ENCODE measurements around the gene CD84.

CD84 gene

GRCh38 chr1:160625725-160626498 lies 46.6 kb upstream of the CD84 start:
- H2BK12ac ChIP-seq (ENCODE audit: low read length) = no peak overlapping the region
- H3K18ac ChIP-seq (ENCODE audit: low read length) = no peak overlapping the region
- H2BK5ac ChIP-seq (ENCODE audit: low read depth, low read length, poor library complexity) = no peak overlapping the region
- no peak overlapping the region for H3K4me2 ChIP-seq (ENCODE audit: low read length)
- H4K12ac ChIP-seq (ENCODE audit: low read depth, low read length) = no peak overlapping the region
- no peak overlapping the region for H2AFZ ChIP-seq (ENCODE audit: insufficient read depth, low read length, poor library complexity)
- no peak overlapping the region for H2BK120ac ChIP-seq (ENCODE audit: insufficient read depth, low read length, poor library complexity)
- DNase-seq = no peak
- no peaks in the 10 kb centered on the region for H3K36me3 ChIP-seq (ENCODE audit: control insufficient read depth in 1 of 2, insufficient read depth in 2 of 2, low read length in 2 of 2)
- no peak overlapping the region for H3K27ac ChIP-seq (ENCODE audit: low read depth, low read length)
- no peak overlapping the region for H3K4ac ChIP-seq (ENCODE audit: low read depth, low read length)
- no peak overlapping the region for H3K14ac ChIP-seq (ENCODE audit: low read length)
- no peak overlapping the region for H4K8ac ChIP-seq (ENCODE audit: low read depth, low read length)
- peaks cover 11% of the 10 kb centered on the region for H3K79me1 ChIP-seq (ENCODE audit: low read length)
- no peak overlapping the region for H3K9ac ChIP-seq (ENCODE audit: low read length)
- peaks cover 12 to 23% of the 10 kb centered on the region in 2 experiments for H3K4me1 ChIP-seq (ENCODE audit: control insufficient read depth in 1 of 2, insufficient read depth in 2 of 2, low read length in 2 of 2)
- no peaks in the 10 kb centered on the region for H3K27me3 ChIP-seq (ENCODE audit: insufficient read depth, low read length)
- no peaks in the 10 kb centered on the region for H3K79me2 ChIP-seq (ENCODE audit: control insufficient read depth, insufficient read depth, low read length, poor library complexity)
- no peak overlapping the region for H3K4me3 ChIP-seq (ENCODE audit: low read depth, low read length)
- no peak overlapping the region for H4K91ac ChIP-seq (ENCODE audit: low read depth, low read length)
- WGBS (ENCODE audit: extremely low coverage, insufficient coverage, insufficient read length) = no CpG with 5 or more reads among the region's 10 CpGs
- no peak overlapping the region for H2AK5ac ChIP-seq (ENCODE audit: low read length)
- H3K23ac ChIP-seq (ENCODE audit: low read length) = no peak overlapping the region
- peaks cover 2% of the 10 kb centered on the region for H3K9me3 ChIP-seq (ENCODE audit: insufficient read depth, low read depth, low read length)

- Histone ChIP-seq H3K23ac (ENCODE audit: low read length) (no peak overlapping the region), H3K79me1 (ENCODE audit: low read length) (peaks cover 11% of the 10 kb centered on the region), H3K36me3 (ENCODE audit: control insufficient read depth in 1 of 2, insufficient read depth in 2 of 2, low read length in 2 of 2) (no peaks in the 10 kb centered on the region), H3K18ac (ENCODE audit: low read length) (no peak overlapping the region), H2AFZ (ENCODE audit: insufficient read depth, low read length, poor library complexity) (no peak overlapping the region), H4K8ac (ENCODE audit: low read depth, low read length) (no peak overlapping the region), H3K4me2 (ENCODE audit: low read length) (no peak overlapping the region), H2BK12ac (ENCODE audit: low read length) (no peak overlapping the region), H3K27ac (ENCODE audit: low read depth, low read length) (no peak overlapping the region), H4K12ac (ENCODE audit: low read depth, low read length) (no peak overlapping the region), H2BK120ac (ENCODE audit: insufficient read depth, low read length, poor library complexity) (no peak overlapping the region), H3K27me3 (ENCODE audit: insufficient read depth, low read length) (no peaks in the 10 kb centered on the region), H3K9ac (ENCODE audit: low read length) (no peak overlapping the region), H3K9me3 (ENCODE audit: insufficient read depth, low read depth, low read length) (peaks cover 2% of the 10 kb centered on the region), H2BK5ac (ENCODE audit: low read depth, low read length, poor library complexity) (no peak overlapping the region), H3K14ac (ENCODE audit: low read length) (no peak overlapping the region), H3K79me2 (ENCODE audit: control insufficient read depth, insufficient read depth, low read length, poor library complexity) (no peaks in the 10 kb centered on the region), H3K4me3 (ENCODE audit: low read depth, low read length) (no peak overlapping the region), H3K4me1 (ENCODE audit: control insufficient read depth in 1 of 2, insufficient read depth in 2 of 2, low read length in 2 of 2) (peaks cover 12 to 20% of the 10 kb centered on the region in 2 experiments), H2AK5ac (ENCODE audit: low read length) (no peak overlapping the region), H4K91ac (ENCODE audit: low read depth, low read length) (no peak overlapping the region), H3K4ac (ENCODE audit: low read depth, low read length) (no peak overlapping the region)
- no peak for DNase-seq
- no CpG with 5 or more reads among the region's 1 CpG for WGBS (ENCODE audit: extremely low coverage, insufficient coverage, insufficient read length)
Measured at GRCh38 chr1:160625321-160625720, 46.0 kb upstream of the CD84 start.

- peaks cover 2% of the 10 kb centered on the region for H3K9me3 ChIP-seq (ENCODE audit: insufficient read depth, low read depth, low read length)
- no peaks in the 10 kb centered on the region for H3K79me2 ChIP-seq (ENCODE audit: control insufficient read depth, insufficient read depth, low read length, poor library complexity)
Measured at GRCh38 chr1:160624464-160624863, 45.2 kb upstream of the CD84 start.

GRCh38 chr1:160623862-160624261 lies 44.6 kb upstream of the CD84 start:
- Histone ChIP-seq H3K9me3 (ENCODE audit: insufficient read depth, low read depth, low read length) (peaks cover 2% of the 10 kb centered on the region), H3K18ac (ENCODE audit: low read length) (no peak overlapping the region), H3K9ac (ENCODE audit: low read length) (no peak overlapping the region), H4K12ac (ENCODE audit: low read depth, low read length) (no peak overlapping the region), H2AK5ac (ENCODE audit: low read length) (no peak overlapping the region), H3K36me3 (ENCODE audit: control insufficient read depth in 1 of 2, insufficient read depth in 2 of 2, low read length in 2 of 2) (no peaks in the 10 kb centered on the region), H2AFZ (ENCODE audit: insufficient read depth, low read length, poor library complexity) (no peak overlapping the region), H3K14ac (ENCODE audit: low read length) (no peak overlapping the region), H3K27ac (ENCODE audit: low read depth, low read length) (no peak overlapping the region), H2BK12ac (ENCODE audit: low read length) (no peak overlapping the region), H3K27me3 (ENCODE audit: insufficient read depth, low read length) (no peaks in the 10 kb centered on the region), H3K23ac (ENCODE audit: low read length) (no peak overlapping the region), H3K79me2 (ENCODE audit: control insufficient read depth, insufficient read depth, low read length, poor library complexity) (no peaks in the 10 kb centered on the region), H3K79me1 (ENCODE audit: low read length) (peaks cover 6% of the 10 kb centered on the region), H2BK5ac (ENCODE audit: low read depth, low read length, poor library complexity) (no peak overlapping the region), H3K4me2 (ENCODE audit: low read length) (no peak overlapping the region), H2BK120ac (ENCODE audit: insufficient read depth, low read length, poor library complexity) (no peak overlapping the region), H3K4me1 (ENCODE audit: control insufficient read depth in 1 of 2, insufficient read depth in 2 of 2, low read length in 2 of 2) (peaks cover 7 to 10% of the 10 kb centered on the region in 2 experiments), H4K8ac (ENCODE audit: low read depth, low read length) (no peak overlapping the region), H3K4me3 (ENCODE audit: low read depth, low read length) (no peak overlapping the region), H3K4ac (ENCODE audit: low read depth, low read length) (no peak overlapping the region), H4K91ac (ENCODE audit: low read depth, low read length) (no peak overlapping the region)
- no CpG with 5 or more reads among the region's 1 CpG for WGBS (ENCODE audit: extremely low coverage, insufficient coverage, insufficient read length)
- no peak for DNase-seq

More at GRCh38 chr1:160624464-160624863, 45.2 kb upstream of the CD84 start:
- Histone ChIP-seq H4K12ac (ENCODE audit: low read depth, low read length) (no peak overlapping the region), H3K14ac (ENCODE audit: low read length) (no peak overlapping the region), H3K36me3 (ENCODE audit: control insufficient read depth in 1 of 2, insufficient read depth in 2 of 2, low read length in 2 of 2) (no peaks in the 10 kb centered on the region), H2AK5ac (ENCODE audit: low read length) (no peak overlapping the region), H3K27ac (ENCODE audit: low read depth, low read length) (no peak overlapping the region), H3K23ac (ENCODE audit: low read length) (no peak overlapping the region), H3K18ac (ENCODE audit: low read length) (no peak overlapping the region), H3K4me3 (ENCODE audit: low read depth, low read length) (no peak overlapping the region), H4K91ac (ENCODE audit: low read depth, low read length) (no peak overlapping the region), H4K8ac (ENCODE audit: low read depth, low read length) (no peak overlapping the region), H2BK5ac (ENCODE audit: low read depth, low read length, poor library complexity) (no peak overlapping the region), H3K4me2 (ENCODE audit: low read length) (no peak overlapping the region), H3K27me3 (ENCODE audit: insufficient read depth, low read length) (no peaks in the 10 kb centered on the region), H3K79me1 (ENCODE audit: low read length) (peaks cover 9% of the 10 kb centered on the region), H3K9ac (ENCODE audit: low read length) (no peak overlapping the region), H3K4ac (ENCODE audit: low read depth, low read length) (no peak overlapping the region), H2BK120ac (ENCODE audit: insufficient read depth, low read length, poor library complexity) (no peak overlapping the region), H3K4me1 (ENCODE audit: control insufficient read depth in 1 of 2, insufficient read depth in 2 of 2, low read length in 2 of 2) (peaks cover 10 to 15% of the 10 kb centered on the region in 2 experiments), H2AFZ (ENCODE audit: insufficient read depth, low read length, poor library complexity) (no peak overlapping the region), H2BK12ac (ENCODE audit: low read length) (no peak overlapping the region)
- no peak for DNase-seq
- WGBS (ENCODE audit: extremely low coverage, insufficient coverage, insufficient read length) = no CpG with 5 or more reads among the region's 3 CpGs

All from trophoblast cell (in vitro differentiated cells and primary cell).